ENCODE measurements around the gene METTL6.
"Not testable (repeated sequence)": the region's sequence is repeated elsewhere in the genome, so short reads cannot be mapped to it uniquely, and the experiment has no call there.

Gene METTL6

DNA sequence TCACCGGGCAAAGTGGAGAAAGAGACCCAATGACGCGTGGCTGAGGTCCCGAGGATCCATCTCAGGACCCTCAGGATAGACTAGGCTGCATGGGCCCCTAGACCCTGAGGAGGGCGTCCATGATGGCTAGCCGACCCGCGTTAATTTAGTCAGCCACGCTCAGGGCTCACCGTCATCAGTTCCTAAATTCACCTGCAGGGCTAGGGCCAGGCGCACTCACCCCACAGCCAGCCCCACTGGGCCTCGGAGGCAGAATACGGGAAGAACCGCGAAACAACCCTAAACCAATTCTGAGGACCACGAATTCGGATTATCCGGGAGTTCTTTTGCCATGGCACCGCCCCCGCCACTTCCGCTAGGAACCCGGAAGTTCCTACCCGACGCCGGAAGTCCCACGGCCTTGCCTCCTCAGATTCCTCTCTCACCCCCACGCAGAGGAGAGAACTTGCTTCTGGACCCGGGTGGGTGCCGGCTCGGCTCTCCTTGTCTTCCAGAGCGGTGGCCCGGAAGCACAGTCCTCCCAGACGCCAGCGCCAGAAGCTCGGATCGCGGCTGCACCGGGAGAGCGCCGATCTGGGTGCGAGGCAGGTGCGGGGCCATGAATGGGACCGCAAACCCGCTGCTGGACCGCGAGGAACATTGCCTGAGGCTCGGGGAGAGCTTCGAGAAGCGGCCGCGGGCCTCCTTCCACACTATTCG is at the start of gene METTL6, which contains the start of gene EAF1:
Gene METTL6 (minus strand): TSS at position 363 of the 699 bp plus-strand sequence. CDS start 1,033 bp downstream, outside the sequence.
Gene EAF1 (plus strand): TSS at position 417 of the 699 bp plus-strand sequence. CDS start 182 bp downstream, at position 599.
- Mint-ChIP-seq H3K27me3 (no peaks in the 10 kb centered on the region), H3K36me3 (peaks cover 34% of the 10 kb centered on the region), H3K27ac (peak within 1 kb of the TSS; percentile 93), H3K4me1 (peaks cover 53% of the 10 kb centered on the region), H3K9me3 (no peaks in the 10 kb centered on the region), H3K4me3 (peak within 1 kb of the TSS; percentile 89)
- peak; percentile 94 for ATAC-seq

DNA sequence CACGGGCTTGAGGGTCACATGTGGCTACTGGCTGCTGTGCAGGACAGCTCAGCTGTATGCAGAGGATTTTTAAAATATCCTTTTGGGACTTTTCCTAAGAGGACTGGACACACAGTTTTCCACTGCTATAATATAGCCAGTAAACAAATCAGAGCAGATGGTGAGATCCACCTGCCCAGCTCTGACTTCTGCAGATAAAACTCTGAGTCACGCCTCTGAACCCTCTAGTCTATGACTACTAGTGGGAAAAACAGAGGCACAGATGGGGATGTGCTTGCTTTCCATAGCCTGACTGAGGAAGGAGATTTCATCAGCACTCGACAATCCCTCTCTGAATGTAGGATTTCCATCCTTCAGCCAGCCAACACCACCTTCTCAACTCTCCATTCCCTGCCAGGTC is 49.0 kb upstream of the METTL6 start:
- Mint-ChIP-seq H3K9me3 (no peaks in the 10 kb centered on the region), H3K36me3 (no peaks in the 10 kb centered on the region), H3K27ac (no peak overlapping the region), H3K27me3 (no peaks in the 10 kb centered on the region), H3K4me1 (no peaks in the 10 kb centered on the region), H3K4me3 (no peak overlapping the region)
- ATAC-seq, result no peak

DNA sequence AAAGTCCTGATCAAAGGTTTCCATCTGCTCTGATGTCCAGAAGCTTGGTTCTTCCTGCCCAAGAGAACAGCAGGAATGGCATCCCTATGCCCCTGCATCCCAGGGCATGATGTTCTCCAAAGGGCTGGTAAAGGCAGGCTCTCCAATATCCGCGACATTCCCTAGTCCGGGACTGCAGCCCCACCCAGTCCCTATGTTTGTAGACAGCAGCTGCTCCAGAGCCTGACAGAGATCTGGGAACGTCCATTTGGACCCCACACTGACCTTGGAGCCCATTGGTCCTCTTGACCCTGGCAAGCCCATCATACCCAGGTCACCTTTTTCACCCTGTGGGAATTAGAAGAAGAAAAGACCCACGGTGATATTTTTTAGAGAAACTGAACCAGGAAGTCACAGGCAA is 47.8 kb upstream of the METTL6 start:
- Mint-ChIP-seq H3K36me3 (no peaks in the 10 kb centered on the region), H3K4me1 (no peaks in the 10 kb centered on the region), H3K4me3 (no peak overlapping the region), H3K27me3 (no peaks in the 10 kb centered on the region), H3K9me3 (no peaks in the 10 kb centered on the region), H3K27ac (no peak overlapping the region)
- ATAC-seq, result no peak

GRCh38 chr3:15471861-15472260 is 44.5 kb upstream of the METTL6 start:
- H3K4me3 Mint-ChIP-seq, result no peak overlapping the region
- no peaks in the 10 kb centered on the region for H3K9me3 Mint-ChIP-seq
- no peak for ATAC-seq
- H3K4me1 Mint-ChIP-seq, result no peaks in the 10 kb centered on the region
- H3K27ac Mint-ChIP-seq, result no peak overlapping the region
- H3K36me3 Mint-ChIP-seq, result no peaks in the 10 kb centered on the region
- H3K27me3 Mint-ChIP-seq, result no peaks in the 10 kb centered on the region

GRCh38 chr3:15470849-15471248 is 43.5 kb upstream of the METTL6 start:
- ATAC-seq, result no peak
- Mint-ChIP-seq H3K9me3 (no peaks in the 10 kb centered on the region), H3K36me3 (no peaks in the 10 kb centered on the region), H3K4me1 (no peaks in the 10 kb centered on the region), H3K27ac (no peak overlapping the region), H3K27me3 (no peaks in the 10 kb centered on the region), H3K4me3 (no peak overlapping the region)

GRCh38 chr3:15470261-15470660 is 42.9 kb upstream of the METTL6 start:
- no peak overlapping the region for H3K27ac Mint-ChIP-seq
- H3K36me3 Mint-ChIP-seq, result no peaks in the 10 kb centered on the region
- no peaks in the 10 kb centered on the region for H3K4me1 Mint-ChIP-seq
- H3K9me3 Mint-ChIP-seq, result no peaks in the 10 kb centered on the region
- no peaks in the 10 kb centered on the region for H3K27me3 Mint-ChIP-seq
- ATAC-seq, result no peak
- H3K4me3 Mint-ChIP-seq, result no peak overlapping the region

- Mint-ChIP-seq H3K36me3 (peaks cover 8% of the 10 kb centered on the region), H3K27ac (no peak overlapping the region), H3K27me3 (peaks cover 5% of the 10 kb centered on the region), H3K4me1 (no peaks in the 10 kb centered on the region), H3K4me3 (no peak overlapping the region), H3K9me3 (no peaks in the 10 kb centered on the region)
- no peak for ATAC-seq
Observed at GRCh38 chr3:15467227-15468181, 40.2 kb upstream of the METTL6 start.

DNA sequence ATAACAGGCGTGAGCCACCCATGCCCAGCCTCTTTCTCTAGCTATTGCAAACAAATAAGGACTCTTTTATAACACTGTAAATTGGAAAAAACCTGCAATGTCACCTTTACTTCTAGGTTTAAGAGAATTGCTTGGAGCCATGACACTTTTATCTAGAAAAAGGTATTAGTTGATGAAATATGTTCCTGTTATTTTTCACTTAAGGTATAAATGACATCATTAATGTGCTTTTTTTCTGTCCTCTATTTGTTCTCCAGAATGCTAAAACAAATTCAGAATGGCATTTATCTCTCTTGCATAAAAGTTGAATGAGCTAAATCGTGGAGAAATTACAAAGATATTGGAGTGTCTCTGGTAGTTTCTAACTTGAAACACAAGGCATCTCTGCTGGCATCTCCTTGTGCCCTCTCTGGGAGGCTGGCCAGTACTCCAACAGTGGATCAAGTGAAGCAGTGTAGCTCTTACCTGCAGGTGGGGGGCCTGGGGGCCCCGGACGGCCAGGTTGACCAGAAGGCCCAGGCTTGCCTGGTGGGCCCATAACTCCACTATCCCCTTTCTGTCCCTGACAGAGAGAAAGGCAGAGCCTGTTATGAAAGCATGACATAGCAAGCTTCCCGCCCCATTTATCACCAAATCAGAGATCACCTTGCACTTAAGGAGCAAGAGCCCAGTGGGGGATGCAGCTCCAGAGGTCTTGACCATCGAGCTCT is 38.7 kb upstream of the METTL6 start:
- peaks cover 6% of the 10 kb centered on the region for H3K4me1 Mint-ChIP-seq
- no peak for ATAC-seq
- peaks cover 8% of the 10 kb centered on the region for H3K27me3 Mint-ChIP-seq
- no peaks in the 10 kb centered on the region for H3K9me3 Mint-ChIP-seq
- H3K4me3 Mint-ChIP-seq, result no peak overlapping the region
- H3K36me3 Mint-ChIP-seq, result peaks cover 8% of the 10 kb centered on the region
- H3K27ac Mint-ChIP-seq, result no peak overlapping the region

DNA sequence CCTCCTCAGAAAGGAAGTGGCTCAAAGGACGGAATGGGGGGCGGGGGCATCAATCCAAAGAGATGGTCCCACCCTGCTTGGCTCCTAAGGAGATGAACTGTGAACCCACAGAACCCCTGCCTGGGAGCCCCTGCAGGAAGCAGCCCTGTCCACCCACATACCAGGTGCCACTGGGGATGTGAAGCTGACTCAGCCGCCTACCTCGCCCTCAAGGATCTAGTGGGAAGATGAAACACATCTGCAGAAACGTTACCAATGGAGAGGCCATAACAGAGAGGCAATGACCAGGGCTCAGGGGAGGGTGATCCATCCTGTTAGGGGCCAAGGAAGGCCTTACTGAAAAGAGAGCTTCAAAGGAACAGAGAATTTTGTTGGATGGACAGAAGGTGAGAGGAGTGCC is 35.1 kb upstream of the METTL6 start:
- H3K4me1 Mint-ChIP-seq, result peaks cover 6% of the 10 kb centered on the region
- no peak overlapping the region for H3K4me3 Mint-ChIP-seq
- ATAC-seq, result no peak
- H3K27ac Mint-ChIP-seq, result no peak overlapping the region
- peaks cover 3% of the 10 kb centered on the region for H3K9me3 Mint-ChIP-seq
- peaks cover 8% of the 10 kb centered on the region for H3K27me3 Mint-ChIP-seq
- H3K36me3 Mint-ChIP-seq, result peaks cover 8% of the 10 kb centered on the region

DNA sequence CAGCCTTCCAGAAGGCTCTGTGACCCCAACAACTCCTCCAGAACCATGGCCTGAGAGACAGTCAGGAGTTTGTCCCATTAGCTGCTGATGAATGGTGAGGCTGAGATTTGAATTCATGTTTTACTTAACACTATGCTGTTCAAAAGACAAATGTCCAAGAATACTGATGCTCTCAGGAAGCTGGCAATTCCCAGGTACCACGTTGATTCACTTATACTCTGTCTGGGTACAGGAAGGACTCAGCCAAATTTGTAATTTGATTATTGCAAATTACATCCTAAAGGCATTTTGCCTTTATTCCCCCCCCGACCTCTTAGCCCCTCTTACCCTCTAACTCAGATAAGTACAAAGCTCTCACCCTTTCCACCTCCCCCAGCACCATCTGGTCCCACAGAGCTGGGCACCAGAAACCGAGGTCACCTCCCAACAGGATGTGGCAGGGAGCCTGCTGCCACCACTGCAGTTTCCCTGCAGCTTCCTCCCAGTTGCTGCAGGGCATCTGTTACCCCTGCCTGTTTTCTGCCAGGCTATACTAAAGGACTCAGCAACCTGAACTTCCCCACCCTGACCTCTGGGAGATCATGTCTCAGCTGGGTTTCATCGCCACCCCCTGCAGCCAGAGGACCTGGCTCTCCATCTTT is 33.7 kb upstream of the METTL6 start:
- peaks cover 8% of the 10 kb centered on the region for H3K27me3 Mint-ChIP-seq
- H3K4me3 Mint-ChIP-seq, result no peak overlapping the region
- H3K27ac Mint-ChIP-seq, result no peak overlapping the region
- H3K9me3 Mint-ChIP-seq, result peaks cover 3% of the 10 kb centered on the region
- peaks cover 8% of the 10 kb centered on the region for H3K36me3 Mint-ChIP-seq
- no peak for ATAC-seq
- peaks cover 6% of the 10 kb centered on the region for H3K4me1 Mint-ChIP-seq

- Mint-ChIP-seq H3K4me3 (no peak overlapping the region), H3K9me3 (peaks cover 3% of the 10 kb centered on the region), H3K36me3 (no peaks in the 10 kb centered on the region), H3K4me1 (peaks cover 6% of the 10 kb centered on the region), H3K27me3 (peaks cover 8% of the 10 kb centered on the region), H3K27ac (no peak overlapping the region)
- ATAC-seq, result no peak
Observed at GRCh38 chr3:15458212-15458780, 31.0 kb upstream of the METTL6 start.

GRCh38 chr3:15456915-15457314 is 29.6 kb upstream of the METTL6 start:
- not testable (repeated sequence) for H3K27me3 Mint-ChIP-seq, H3K9me3 Mint-ChIP-seq, H3K27ac Mint-ChIP-seq, ATAC-seq, H3K4me3 Mint-ChIP-seq, H3K36me3 Mint-ChIP-seq, H3K4me1 Mint-ChIP-seq

DNA sequence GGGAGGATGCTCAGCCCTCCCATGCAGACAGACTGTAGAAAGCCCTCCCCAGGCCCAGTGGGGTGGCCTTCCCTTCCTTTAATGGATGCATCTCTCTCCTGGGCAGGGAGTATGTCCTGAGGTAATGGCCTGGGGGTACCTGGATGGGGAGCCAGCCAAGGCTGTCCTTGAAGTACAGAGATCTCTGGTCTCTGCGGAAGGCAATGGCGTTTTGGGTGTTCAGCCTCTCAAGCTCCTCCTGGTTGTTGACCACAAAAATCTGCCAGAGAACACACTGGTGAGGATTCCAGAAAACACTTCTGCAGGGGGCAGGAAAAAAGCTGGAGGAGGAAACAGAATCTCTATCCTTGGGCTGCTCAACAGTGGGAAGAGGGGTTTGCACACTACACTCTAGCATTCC is 29.0 kb upstream of the METTL6 start:
- peaks cover 3% of the 10 kb centered on the region for H3K4me1 Mint-ChIP-seq

DNA sequence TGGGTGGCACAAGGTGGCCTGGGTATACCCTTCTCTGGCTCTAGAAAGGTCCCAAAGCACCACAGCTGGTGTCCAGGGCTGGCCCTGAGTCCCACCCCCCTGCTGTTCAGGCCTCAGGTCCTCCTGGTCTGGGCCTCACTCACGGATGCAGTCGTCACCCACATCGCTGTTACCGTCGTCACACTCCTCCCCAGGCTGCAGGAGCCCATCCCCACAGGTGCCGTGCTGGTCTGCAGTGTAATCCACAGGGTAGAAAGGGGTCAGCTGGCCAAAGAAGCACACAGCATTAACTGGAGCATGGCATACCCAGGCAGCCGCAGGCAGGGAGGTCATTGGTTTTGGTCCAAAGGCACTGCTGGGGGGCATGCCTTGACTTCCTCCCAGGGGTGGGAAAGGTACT is 28.4 kb upstream of the METTL6 start:
- H3K27ac Mint-ChIP-seq, result no peak overlapping the region
- no peak overlapping the region for H3K4me3 Mint-ChIP-seq
- no peaks in the 10 kb centered on the region for H3K36me3 Mint-ChIP-seq
- H3K27me3 Mint-ChIP-seq, result no peaks in the 10 kb centered on the region
- peaks cover 3% of the 10 kb centered on the region for H3K9me3 Mint-ChIP-seq
- ATAC-seq, result no peak
- H3K4me1 Mint-ChIP-seq, result no peaks in the 10 kb centered on the region

More for the DNA sequence above, 29.0 kb upstream of the METTL6 start:
- H3K27ac Mint-ChIP-seq, result no peak overlapping the region
- H3K36me3 Mint-ChIP-seq, result no peaks in the 10 kb centered on the region
- peaks cover 3% of the 10 kb centered on the region for H3K9me3 Mint-ChIP-seq
- H3K27me3 Mint-ChIP-seq, result no peaks in the 10 kb centered on the region
- ATAC-seq, result no peak
- no peak overlapping the region for H3K4me3 Mint-ChIP-seq

Measured in stimulated activated memory B cell treated with anti-CD40 and anti-IgM and Interleukin-4, amounts not matched to agents 10 μg/mL and 1 μg/mL and 100 μg/mL, for 72 hours (primary cell).